Measurements from ENCODE around the gene GARNL3. TPM values are rescaled to one million over a fixed set of nuclear protein-coding genes. Genes with fewer than 3 reads are reported as not detected.

The GARNL3 gene
- total RNA-seq, 1 experiment from 2014 or later: 2.8 TPM

DNA sequence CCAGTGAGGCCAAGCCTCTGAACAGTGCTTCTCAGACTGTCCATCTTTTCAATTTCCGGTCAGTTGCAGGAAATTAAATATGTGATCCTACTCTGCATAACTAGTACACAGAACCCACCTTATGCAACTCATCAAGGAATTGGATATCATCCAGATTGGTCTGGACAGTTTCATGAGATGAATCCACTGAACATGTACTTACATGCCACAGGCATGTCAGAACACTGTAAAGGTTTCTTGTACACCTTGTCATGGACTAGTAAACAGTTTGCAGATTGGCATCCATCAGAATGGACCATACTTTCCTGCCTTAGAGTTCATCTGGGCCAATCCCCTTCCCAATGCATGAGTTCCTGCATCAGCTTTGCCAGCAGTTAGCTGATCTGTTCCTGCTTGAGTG, 30.4 kb downstream of the GARNL3 start:
- no TSS peak for BruUV-seq (replicated peaks)
- H3K27ac Mint-ChIP-seq (ENCODE audit: unreplicated experiment): no peak overlapping the region
- H3K36me3 Mint-ChIP-seq (ENCODE audit: insufficient read depth, unreplicated experiment): no peaks in the 10 kb centered on the region
- CTCF ChIA-PET: no interaction called here
- TF ChIP-seq, protein P1, sequence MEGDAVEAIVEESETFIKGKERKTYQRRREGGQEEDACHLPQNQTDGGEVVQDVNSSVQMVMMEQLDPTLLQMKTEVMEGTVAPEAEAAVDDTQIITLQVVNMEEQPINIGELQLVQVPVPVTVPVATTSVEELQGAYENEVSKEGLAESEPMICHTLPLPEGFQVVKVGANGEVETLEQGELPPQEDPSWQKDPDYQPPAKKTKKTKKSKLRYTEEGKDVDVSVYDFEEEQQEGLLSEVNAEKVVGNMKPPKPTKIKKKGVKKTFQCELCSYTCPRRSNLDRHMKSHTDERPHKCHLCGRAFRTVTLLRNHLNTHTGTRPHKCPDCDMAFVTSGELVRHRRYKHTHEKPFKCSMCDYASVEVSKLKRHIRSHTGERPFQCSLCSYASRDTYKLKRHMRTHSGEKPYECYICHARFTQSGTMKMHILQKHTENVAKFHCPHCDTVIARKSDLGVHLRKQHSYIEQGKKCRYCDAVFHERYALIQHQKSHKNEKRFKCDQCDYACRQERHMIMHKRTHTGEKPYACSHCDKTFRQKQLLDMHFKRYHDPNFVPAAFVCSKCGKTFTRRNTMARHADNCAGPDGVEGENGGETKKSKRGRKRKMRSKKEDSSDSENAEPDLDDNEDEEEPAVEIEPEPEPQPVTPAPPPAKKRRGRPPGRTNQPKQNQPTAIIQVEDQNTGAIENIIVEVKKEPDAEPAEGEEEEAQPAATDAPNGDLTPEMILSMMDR (IDR thresholded peaks at IDR 0.05; ENCODE audit: unreplicated experiment): no peak
- H3K9me3 Mint-ChIP-seq (ENCODE audit: low read depth, unreplicated experiment): no peaks in the 10 kb centered on the region
- intact Hi-C loops (cut with micrococcal nuclease; ENCODE audit: unreplicated experiment): no loop called here
- no peaks in the 10 kb centered on the region for H3K27me3 Mint-ChIP-seq (ENCODE audit: unreplicated experiment)
- DNase-seq: no peak
- H3K4me1 Mint-ChIP-seq (ENCODE audit: low read depth, unreplicated experiment): no peaks in the 10 kb centered on the region
- H3K4me3 Mint-ChIP-seq (ENCODE audit: low read depth, unreplicated experiment): no peak overlapping the region

DNA sequence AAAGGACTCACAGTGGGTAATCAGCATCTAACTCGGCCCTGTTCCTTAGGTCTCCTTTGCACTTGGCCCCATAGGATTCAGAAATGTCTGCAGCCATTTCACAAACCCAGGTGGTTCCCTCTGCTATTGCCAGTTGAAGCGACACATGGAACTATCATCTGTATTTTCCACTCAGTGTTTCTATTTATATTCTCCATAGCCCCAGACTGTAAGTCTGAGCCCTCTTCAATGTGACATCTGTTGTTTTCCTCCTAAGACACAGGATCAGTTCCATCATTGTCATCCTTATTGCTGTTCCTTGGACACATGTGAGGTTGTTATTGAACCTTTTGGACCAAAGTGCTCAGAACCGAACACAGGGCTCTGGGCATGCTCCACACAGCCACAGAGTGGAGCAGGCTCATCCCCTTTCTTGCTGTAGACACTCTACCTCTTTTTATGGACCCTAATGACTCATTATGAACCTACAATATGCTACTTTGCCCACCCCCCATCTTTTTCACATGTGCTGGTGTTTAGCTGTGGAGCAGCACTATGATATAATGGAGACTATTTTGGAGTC, 36.4 kb downstream of the GARNL3 start:
- no TSS peak for BruUV-seq (replicated peaks)
- no peaks in the 10 kb centered on the region for H3K9me3 Mint-ChIP-seq (ENCODE audit: low read depth, unreplicated experiment)
- H3K4me1 Mint-ChIP-seq (ENCODE audit: low read depth, unreplicated experiment): no peaks in the 10 kb centered on the region
- DNase-seq: no peak
- intact Hi-C loops (cut with micrococcal nuclease; ENCODE audit: unreplicated experiment): no loop called here
- no peaks in the 10 kb centered on the region for H3K27me3 Mint-ChIP-seq (ENCODE audit: unreplicated experiment)
- TF ChIP-seq, protein P1 (IDR thresholded peaks at IDR 0.05; ENCODE audit: unreplicated experiment): no peak
- no peaks in the 10 kb centered on the region for H3K36me3 Mint-ChIP-seq (ENCODE audit: insufficient read depth, unreplicated experiment)
- no peak overlapping the region for H3K27ac Mint-ChIP-seq (ENCODE audit: unreplicated experiment)
- CTCF ChIA-PET: no interaction called here
- H3K4me3 Mint-ChIP-seq (ENCODE audit: low read depth, unreplicated experiment): no peak overlapping the region

DNA sequence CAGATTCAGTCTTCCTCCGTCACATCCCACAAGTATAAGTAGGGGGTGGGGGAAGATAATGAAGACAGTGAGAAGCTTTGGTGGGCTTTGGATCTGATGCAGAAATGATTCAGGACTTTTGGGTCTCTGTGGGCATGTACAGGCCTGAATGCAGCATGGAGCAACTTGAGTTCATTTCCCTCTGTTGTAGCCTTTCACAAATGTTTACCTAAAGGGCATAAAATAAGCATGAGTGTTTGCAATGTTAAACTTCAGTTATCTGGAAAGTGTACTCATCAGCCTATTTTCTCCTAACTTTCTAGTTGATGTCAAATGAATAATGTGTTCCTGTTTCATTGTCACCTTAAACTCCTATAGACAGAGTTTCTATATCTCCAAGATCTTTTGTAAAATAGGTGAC, 39.3 kb downstream of the GARNL3 start:
- Mint-ChIP-seq H3K4me1 (ENCODE audit: low read depth, unreplicated experiment) (peaks cover 9% of the 10 kb centered on the region), H3K27ac (ENCODE audit: unreplicated experiment) (no peak overlapping the region), H3K36me3 (ENCODE audit: insufficient read depth, unreplicated experiment) (no peaks in the 10 kb centered on the region), H3K4me3 (ENCODE audit: low read depth, unreplicated experiment) (no peak overlapping the region), H3K27me3 (ENCODE audit: unreplicated experiment) (no peaks in the 10 kb centered on the region), H3K9me3 (ENCODE audit: low read depth, unreplicated experiment) (no peaks in the 10 kb centered on the region)
- no TSS peak for BruUV-seq (replicated peaks)
- DNase-seq: no peak
- TF ChIP-seq, protein P1 (IDR thresholded peaks at IDR 0.05; ENCODE audit: unreplicated experiment): no peak
- CTCF ChIA-PET: no interaction called here
- intact Hi-C loops (cut with micrococcal nuclease; ENCODE audit: unreplicated experiment): no loop called here

DNA sequence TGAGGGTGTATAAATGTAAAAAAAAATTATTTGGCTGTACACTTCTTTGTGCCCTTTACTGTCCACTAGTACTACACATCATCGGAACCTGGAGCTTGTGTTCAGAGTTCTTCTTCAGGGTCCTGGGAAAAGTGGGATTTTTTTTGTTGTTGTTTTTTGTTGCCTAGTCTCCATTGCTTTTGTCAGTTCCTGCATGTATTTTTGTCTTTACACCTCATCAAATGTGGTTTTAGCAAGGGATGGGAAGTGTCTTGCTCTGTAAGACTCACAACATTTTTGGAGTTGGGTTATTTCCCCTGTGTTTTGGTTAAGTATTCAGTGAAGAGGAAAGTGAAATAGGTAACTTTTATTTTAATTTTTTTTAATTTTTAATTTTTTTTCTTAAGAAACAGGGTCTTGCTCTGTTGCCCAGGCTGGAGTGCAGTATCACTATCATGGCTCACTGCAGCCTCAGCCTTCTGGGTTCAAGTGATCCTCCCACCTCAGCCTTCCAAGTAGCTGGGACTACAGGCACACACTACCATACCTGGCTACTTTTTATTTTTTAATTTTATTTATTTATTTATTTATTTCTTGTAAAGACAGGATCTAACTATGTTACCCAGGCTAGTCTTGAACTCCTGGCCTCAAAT, 40.7 kb downstream of the GARNL3 start:
- BruUV-seq (replicated peaks): no TSS peak
- peaks cover 9% of the 10 kb centered on the region for H3K4me1 Mint-ChIP-seq (ENCODE audit: low read depth, unreplicated experiment)

More for the DNA sequence above, 40.7 kb downstream of the GARNL3 start:
- intact Hi-C loops (cut with micrococcal nuclease; ENCODE audit: unreplicated experiment): no loop called here
- H3K9me3 Mint-ChIP-seq (ENCODE audit: low read depth, unreplicated experiment): no peaks in the 10 kb centered on the region
- TF ChIP-seq, protein P1 (IDR thresholded peaks at IDR 0.05; ENCODE audit: unreplicated experiment): no peak
- DNase-seq: no peak
- no peaks in the 10 kb centered on the region for H3K36me3 Mint-ChIP-seq (ENCODE audit: insufficient read depth, unreplicated experiment)
- H3K4me3 Mint-ChIP-seq (ENCODE audit: low read depth, unreplicated experiment): no peak overlapping the region
- CTCF ChIA-PET: no interaction called here
- no peak overlapping the region for H3K27ac Mint-ChIP-seq (ENCODE audit: unreplicated experiment)
- H3K27me3 Mint-ChIP-seq (ENCODE audit: unreplicated experiment): no peaks in the 10 kb centered on the region
